H1 (cell line): ENCODE measurements around the gene SRRM4. TPM values are rescaled to one million over a fixed set of nuclear protein-coding genes. Genes with fewer than 3 reads are reported as not detected.

Experiments
- ASH2L ChIP-seq: fragments of 200-600, 300-600 bp; sonication (generic); IDR thresholded peaks from one replicate; pipeline ENCODE4 v1.7.1; 2017; ENCODE audit warnings: low read length
- BCL11A ChIP-seq, 2 experiments: IDR thresholded peaks; one replicate each; pipeline ENCODE4 v1.6.1; 2011; ENCODE audit warnings: low read depth in 2 of 2, low read length in 2 of 2, mild to moderate bottlenecking in 2 of 2
- E2F6 ChIP-seq: IDR thresholded peaks from 2 replicates; pipeline ENCODE4 v1.6.1; 2012; ENCODE audit warnings: inconsistent platforms
- EP300 ChIP-seq, 2 experiments: IDR thresholded peaks; 1 replicate in 1 of 2; 2 replicates in 1 of 2; pipeline ENCODE4 v1.6.1; 2011 to 2012; ENCODE audit warnings: low read depth in 2 of 2, low read length in 2 of 2, mild to moderate bottlenecking in 2 of 2, borderline replicate concordance in 1 of 2, inconsistent platforms in 1 of 2, moderate library complexity in 1 of 2
- EZH2 ChIP-seq: fragments of 200-600 bp; sonication (generic); IDR thresholded peaks from 2 replicates; pipeline ENCODE4 v1.7.1; 2012; ENCODE audit warnings: low read depth, mild to moderate bottlenecking, moderate library complexity, low read length, inconsistent platforms; ENCODE audit not compliant: severe bottlenecking
- FOSL1 ChIP-seq: IDR thresholded peaks from 2 replicates; pipeline ENCODE4 v1.6.1; 2011; ENCODE audit warnings: mild to moderate bottlenecking, low read depth, low read length, moderate library complexity; ENCODE audit not compliant: insufficient read depth
- HDAC6 ChIP-seq: IDR thresholded peaks from one replicate; pipeline ENCODE4 v1.7.1; 2012; ENCODE audit warnings: low read depth, mild to moderate bottlenecking, inconsistent platforms, low read length, moderate library complexity
- KDM1A ChIP-seq: fragments of 200-600, 300-600 bp; sonication (generic); IDR thresholded peaks from 2 replicates; pipeline ENCODE4 v1.7.1; 2016; ENCODE audit warnings: mild to moderate bottlenecking, low read length, borderline replicate concordance
- KDM4A ChIP-seq: IDR thresholded peaks from one replicate; pipeline ENCODE4 v1.7.1; 2012; ENCODE audit warnings: low read depth, mild to moderate bottlenecking, moderate library complexity, low read length, inconsistent platforms; ENCODE audit not compliant: severe bottlenecking
- MAFK ChIP-seq: IDR thresholded peaks from 2 replicates; pipeline ENCODE4 v1.6.1; 2012; ENCODE audit warnings: low read depth, mild to moderate bottlenecking, improper control_type of control experiment, low read length
- PHF8 ChIP-seq: fragments of 200-600 bp; sonication (generic); conservative IDR thresholded peaks from 2 replicates; pipeline ENCODE4 v1.7.1; 2012; ENCODE audit warnings: low read depth, mild to moderate bottlenecking, inconsistent platforms, low read length, moderate library complexity
- POU5F1 ChIP-seq: IDR thresholded peaks from 2 replicates; pipeline ENCODE4 v1.6.1; 2011; ENCODE audit warnings: low read depth, mild to moderate bottlenecking, low read length, moderate library complexity
- SP1 ChIP-seq: IDR thresholded peaks from 2 replicates; pipeline ENCODE4 v1.6.1; 2011; ENCODE audit warnings: low read depth, low read length
- TCF12 ChIP-seq: IDR thresholded peaks from 2 replicates; pipeline ENCODE4 v1.6.1; 2011; ENCODE audit warnings: low read depth, mild to moderate bottlenecking, low read length
- polyA plus RNA-seq, 7 experiments: library from polyadenylated mRNA; depleted of rRNA in 3 of 7; stranded (reverse) in 5 of 7; unstranded in 2 of 7; fragments of >200 nt in 5 of 7; fragments of 200-250 nt in 2 of 7; gene quantifications; 1 replicate in 5 of 7; 2 replicates in 1 of 7; 4 replicates in 1 of 7; pipeline versions ENCODE4 v1.2.1 to v1.2.3, GENCODE V29; 2011 to 2013; ENCODE audit warnings: missing spikeins in 2 of 7, mixed read lengths in 2 of 7
- total RNA-seq: library from RNA; stranded (reverse); fragmentation: NEBNext Ultra II Directional; extraction: Animal tissue kit (Norgen Biotek cat#: 25700); gene quantifications from 2 replicates; pipeline ENCODE4 v1.2.1, GENCODE V29; 2021
- TF ChIP-seq, protein P1 (sequence below): IDR thresholded peaks from 2 replicates; pipeline ENCODE4 v1.6.1; 2012; ENCODE audit warnings: inconsistent platforms
- TF ChIP-seq, protein P2 (sequence below), 3 experiments: IDR thresholded peaks; 1 replicate in 2 of 3; 2 replicates in 1 of 3; pipeline versions ENCODE4 v1.5.1 to v1.6.1; 2011; ENCODE audit warnings: low read length in 3 of 3, mild to moderate bottlenecking in 3 of 3, inconsistent platforms in 2 of 3, low read depth in 1 of 3, moderate library complexity in 1 of 3; ENCODE audit not compliant: insufficient read depth in 1 of 3; ENCODE audit errors: control extremely low read depth in 1 of 3

Gene SRRM4
- total and polyA plus RNA-seq, 2 of the 8 experiments (the other 6 are each of a cell fraction or from before 2014, with no cell fraction given) = 0.53 to 1.1 TPM

DNA sequence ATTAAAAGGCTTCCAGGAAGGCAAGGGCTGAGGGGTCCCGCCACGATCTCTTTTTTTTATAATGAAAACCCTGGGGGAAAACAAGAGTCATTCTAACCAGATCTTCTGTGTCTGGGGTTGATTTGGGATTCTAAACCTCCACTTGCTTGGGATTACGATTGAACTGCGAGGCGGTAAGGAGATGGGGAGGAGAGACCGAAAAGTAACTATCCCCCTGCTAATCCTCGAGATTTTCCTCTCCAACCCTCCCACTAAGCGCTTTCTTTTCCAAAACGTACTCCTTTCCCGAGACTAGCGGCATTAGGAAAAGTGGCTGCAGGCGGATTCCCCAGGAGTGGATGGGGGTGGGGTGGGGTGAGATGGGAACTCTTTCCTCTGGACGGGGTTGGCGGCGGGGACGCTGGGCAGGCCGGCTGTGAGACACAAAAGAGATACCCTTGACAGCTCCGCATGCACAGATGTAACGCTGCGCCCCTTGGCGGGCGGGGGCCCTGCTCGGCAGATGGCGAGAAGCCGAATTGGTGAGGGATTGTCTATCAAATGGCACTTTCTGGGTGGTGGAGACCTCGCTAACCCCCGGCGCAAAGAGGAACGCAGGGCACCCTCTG, 830 bp upstream of the SRRM4 start (continued):
- TF ChIP-seq E2F6 (0 out of 2 replicates have a peak, but pooled peaks have one; percentile 5), SP1 (no peak), FOSL1 (no peak), POU5F1 (no peak), KDM4A (peak; percentile 58), ASH2L (no peak), TCF12 (no peak), KDM1A (no peak), EZH2 (no peak), HDAC6 (no peak), MAFK (no peak), BCL11A (IDR thresholded peaks at IDR 0.05; ENCODE audit: low read depth in 2 of 2, low read length in 2 of 2) (no peak), EP300 (IDR thresholded peaks at IDR 0.05; ENCODE audit: borderline replicate concordance in 1 of 2, low read depth in 2 of 2, low read length in 2 of 2) (no peak), PHF8 (no peak)
- TF ChIP-seq, protein P1, sequence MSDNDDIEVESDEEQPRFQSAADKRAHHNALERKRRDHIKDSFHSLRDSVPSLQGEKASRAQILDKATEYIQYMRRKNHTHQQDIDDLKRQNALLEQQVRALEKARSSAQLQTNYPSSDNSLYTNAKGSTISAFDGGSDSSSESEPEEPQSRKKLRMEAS = no peak
- TF ChIP-seq, protein P2, sequence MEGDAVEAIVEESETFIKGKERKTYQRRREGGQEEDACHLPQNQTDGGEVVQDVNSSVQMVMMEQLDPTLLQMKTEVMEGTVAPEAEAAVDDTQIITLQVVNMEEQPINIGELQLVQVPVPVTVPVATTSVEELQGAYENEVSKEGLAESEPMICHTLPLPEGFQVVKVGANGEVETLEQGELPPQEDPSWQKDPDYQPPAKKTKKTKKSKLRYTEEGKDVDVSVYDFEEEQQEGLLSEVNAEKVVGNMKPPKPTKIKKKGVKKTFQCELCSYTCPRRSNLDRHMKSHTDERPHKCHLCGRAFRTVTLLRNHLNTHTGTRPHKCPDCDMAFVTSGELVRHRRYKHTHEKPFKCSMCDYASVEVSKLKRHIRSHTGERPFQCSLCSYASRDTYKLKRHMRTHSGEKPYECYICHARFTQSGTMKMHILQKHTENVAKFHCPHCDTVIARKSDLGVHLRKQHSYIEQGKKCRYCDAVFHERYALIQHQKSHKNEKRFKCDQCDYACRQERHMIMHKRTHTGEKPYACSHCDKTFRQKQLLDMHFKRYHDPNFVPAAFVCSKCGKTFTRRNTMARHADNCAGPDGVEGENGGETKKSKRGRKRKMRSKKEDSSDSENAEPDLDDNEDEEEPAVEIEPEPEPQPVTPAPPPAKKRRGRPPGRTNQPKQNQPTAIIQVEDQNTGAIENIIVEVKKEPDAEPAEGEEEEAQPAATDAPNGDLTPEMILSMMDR (IDR thresholded peaks at IDR 0.05; ENCODE audit: control extremely low read depth in 1 of 3, insufficient read depth in 1 of 3, low read depth in 1 of 3, low read length in 3 of 3) = no peak
